T-helper 1 cell treated with Interleukin-12 subunit alpha and Interleukin-12 subunit beta and Interleukin-4 antibody, amounts not matched to agents 30 μg/mL and 1 μg/mL, for 36 hours (primary cell): ENCODE data around the gene RPL22.

Experiments used
- H3K27ac Mint-ChIP-seq: one replicate; pipeline ENCODE4 v1.8.0; 2021; ENCODE audit warnings: mild to moderate bottlenecking, mixed read lengths
- H3K27me3 Mint-ChIP-seq: one replicate; pipeline ENCODE4 v1.8.0; 2021; ENCODE audit warnings: low read depth, mixed read lengths
- H3K36me3 Mint-ChIP-seq: one replicate; pipeline ENCODE4 v1.8.0; 2021; ENCODE audit warnings: low read depth, mixed read lengths
- H3K4me1 Mint-ChIP-seq: one replicate; pipeline ENCODE4 v1.8.0; 2021; ENCODE audit warnings: low read depth, mixed read lengths
- H3K4me3 Mint-ChIP-seq: one replicate; pipeline ENCODE4 v1.8.0; 2021; ENCODE audit warnings: mild to moderate bottlenecking, moderate library complexity, mixed read lengths
- H3K9me3 Mint-ChIP-seq: one replicate; pipeline ENCODE4 v1.8.0; 2021; ENCODE audit warnings: mixed read lengths

RPL22 gene

DNA sequence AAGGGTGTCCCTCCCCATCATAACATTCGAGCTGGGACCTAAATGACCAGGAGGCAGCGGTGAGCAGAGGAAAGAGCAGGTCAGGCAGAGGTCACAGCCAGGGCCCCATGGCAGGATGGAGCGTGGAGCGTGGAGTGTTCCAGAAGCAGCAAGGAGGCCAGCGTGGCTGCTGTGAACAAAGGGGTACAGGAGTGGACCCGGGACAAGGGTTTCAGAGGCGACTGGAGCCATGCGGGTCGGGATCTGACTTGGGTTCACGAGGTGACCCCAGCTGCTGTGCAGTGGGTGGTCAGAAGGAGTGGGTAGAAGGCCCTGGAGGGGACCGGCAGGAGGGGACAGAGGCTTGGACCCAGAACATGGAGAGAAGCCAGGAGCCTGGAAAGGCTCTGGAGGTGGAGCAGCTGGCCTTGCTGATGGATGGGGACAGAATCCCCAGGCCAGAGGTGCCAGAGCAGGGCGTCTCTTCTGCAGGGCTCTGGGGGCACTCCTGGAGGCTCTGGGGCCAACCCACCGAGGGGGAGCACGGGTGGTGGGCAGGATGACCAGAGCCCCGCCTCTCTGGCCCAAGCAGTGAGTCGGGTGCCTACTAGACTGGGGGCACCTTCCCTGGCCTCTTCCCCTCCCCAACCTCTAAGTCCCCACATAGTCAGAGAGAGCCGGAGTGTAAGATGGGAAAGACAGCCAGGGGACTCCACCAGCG is 21.6 kb downstream of the RPL22 start:
- Mint-ChIP-seq H3K4me3 (no peak overlapping the region), H3K36me3 (no peaks in the 10 kb centered on the region), H3K27ac (no peak overlapping the region), H3K9me3 (no peaks in the 10 kb centered on the region), H3K27me3 (peaks cover 47% of the 10 kb centered on the region), H3K4me1 (peaks cover 6% of the 10 kb centered on the region)

DNA sequence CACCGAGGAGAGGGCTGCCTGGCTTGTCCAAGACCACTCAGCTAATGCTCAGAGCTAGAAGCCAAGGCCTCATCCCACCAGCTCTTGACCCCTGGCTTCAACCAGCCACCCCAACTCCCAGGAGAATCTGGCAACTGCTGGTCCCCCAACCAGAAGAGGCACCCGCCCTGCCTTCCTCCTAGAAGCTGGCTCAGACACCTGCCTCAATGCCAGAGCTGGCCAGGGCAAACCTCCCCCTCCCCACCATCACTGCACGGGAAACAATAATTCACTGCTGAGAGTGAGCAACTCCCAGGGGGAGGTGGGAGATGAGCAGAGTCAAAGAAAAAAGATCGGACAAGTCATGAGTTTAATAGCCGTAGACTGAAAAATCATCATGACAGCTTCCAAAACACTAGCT is 22.6 kb downstream of the RPL22 start:
- H3K27ac Mint-ChIP-seq, result no peak overlapping the region
- no peaks in the 10 kb centered on the region for H3K9me3 Mint-ChIP-seq
- H3K27me3 Mint-ChIP-seq, result peaks cover 40% of the 10 kb centered on the region
- H3K4me3 Mint-ChIP-seq, result no peak overlapping the region
- no peaks in the 10 kb centered on the region for H3K36me3 Mint-ChIP-seq
- H3K4me1 Mint-ChIP-seq, result peaks cover 6% of the 10 kb centered on the region

DNA sequence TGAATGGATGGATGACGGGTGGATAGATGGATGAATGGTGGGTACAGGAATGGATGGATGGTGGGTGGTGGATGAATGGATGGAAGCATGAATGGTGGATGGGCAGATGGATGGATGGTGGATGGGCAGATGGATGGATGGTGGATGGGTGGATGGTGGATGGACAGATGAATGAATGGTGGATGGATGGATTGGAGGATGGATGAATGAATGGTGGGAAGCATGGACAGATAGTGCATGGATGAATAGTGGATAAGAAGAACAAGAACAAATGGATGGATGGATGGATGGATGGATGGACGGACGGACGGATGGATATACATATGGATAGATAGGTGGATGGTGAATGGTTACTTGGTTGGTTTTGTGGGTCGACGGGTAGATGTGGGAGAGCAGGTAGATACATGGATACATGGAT is 24.0 kb downstream of the RPL22 start:
- H3K9me3 Mint-ChIP-seq, result no peaks in the 10 kb centered on the region
- no peak overlapping the region for H3K27ac Mint-ChIP-seq
- peaks cover 28% of the 10 kb centered on the region for H3K27me3 Mint-ChIP-seq
- H3K4me1 Mint-ChIP-seq, result no peaks in the 10 kb centered on the region
- no peak overlapping the region for H3K4me3 Mint-ChIP-seq
- no peaks in the 10 kb centered on the region for H3K36me3 Mint-ChIP-seq

DNA sequence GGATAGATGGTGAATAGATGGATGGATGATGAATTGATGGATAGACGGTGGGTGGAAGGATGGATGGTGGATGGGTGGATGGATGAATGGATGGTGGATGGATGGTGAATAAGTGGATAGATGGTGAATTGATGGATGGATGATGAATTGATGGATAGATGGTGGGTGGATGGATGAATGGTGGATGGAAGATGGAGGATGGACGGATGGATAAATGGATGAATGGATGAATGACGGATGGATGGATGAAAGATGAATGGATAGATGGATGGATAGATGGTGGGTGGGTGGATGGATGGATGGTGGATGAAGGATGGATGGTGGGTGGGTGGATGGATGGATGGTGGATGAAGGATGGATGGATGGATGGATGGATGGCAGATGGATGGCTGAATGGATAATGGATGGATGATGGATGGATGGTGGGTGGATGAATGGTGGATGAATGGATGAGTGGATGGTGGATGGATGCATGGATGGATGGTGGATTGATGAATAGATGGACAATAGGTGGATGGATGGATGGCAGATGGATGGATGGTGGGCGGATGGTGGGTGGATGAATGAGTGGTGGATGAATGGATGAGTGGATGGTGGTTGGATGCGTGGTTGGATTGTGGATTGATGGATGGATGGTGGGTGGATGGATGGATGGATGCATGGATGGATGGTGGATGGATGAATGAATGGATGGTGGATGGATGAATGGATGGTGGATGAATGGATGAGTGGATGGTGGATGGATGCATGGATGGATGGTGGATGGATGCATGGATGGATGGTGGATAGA is 24.6 kb downstream of the RPL22 start:
- Mint-ChIP-seq H3K27ac (no peak overlapping the region), H3K36me3 (no peaks in the 10 kb centered on the region), H3K9me3 (no peaks in the 10 kb centered on the region), H3K4me3 (no peak overlapping the region), H3K27me3 (peaks cover 28% of the 10 kb centered on the region), H3K4me1 (no peaks in the 10 kb centered on the region)

DNA sequence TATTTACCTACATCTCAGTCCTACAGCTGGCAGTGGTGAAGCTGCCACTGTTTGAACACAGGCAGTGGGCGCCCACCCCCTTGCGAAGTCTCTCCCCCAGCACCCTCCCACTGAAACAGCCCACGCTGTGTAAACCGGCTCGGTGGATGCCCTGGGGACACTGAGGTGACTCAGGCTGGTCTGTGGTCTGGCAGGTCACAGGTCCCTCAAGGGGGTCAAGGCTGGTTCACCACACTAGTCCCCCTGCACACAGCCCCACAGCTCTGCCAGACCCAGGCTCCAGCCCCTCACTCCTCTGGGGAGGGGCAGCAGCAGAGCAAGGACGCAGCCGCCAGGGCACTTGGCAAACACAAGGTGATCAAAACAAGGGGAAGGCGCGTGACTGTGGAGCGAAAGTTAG is 26.8 kb downstream of the RPL22 start:
- peaks cover 12% of the 10 kb centered on the region for H3K27me3 Mint-ChIP-seq
- H3K4me1 Mint-ChIP-seq, result no peaks in the 10 kb centered on the region
- no peaks in the 10 kb centered on the region for H3K9me3 Mint-ChIP-seq
- no peak overlapping the region for H3K4me3 Mint-ChIP-seq
- no peaks in the 10 kb centered on the region for H3K36me3 Mint-ChIP-seq
- no peak overlapping the region for H3K27ac Mint-ChIP-seq

DNA sequence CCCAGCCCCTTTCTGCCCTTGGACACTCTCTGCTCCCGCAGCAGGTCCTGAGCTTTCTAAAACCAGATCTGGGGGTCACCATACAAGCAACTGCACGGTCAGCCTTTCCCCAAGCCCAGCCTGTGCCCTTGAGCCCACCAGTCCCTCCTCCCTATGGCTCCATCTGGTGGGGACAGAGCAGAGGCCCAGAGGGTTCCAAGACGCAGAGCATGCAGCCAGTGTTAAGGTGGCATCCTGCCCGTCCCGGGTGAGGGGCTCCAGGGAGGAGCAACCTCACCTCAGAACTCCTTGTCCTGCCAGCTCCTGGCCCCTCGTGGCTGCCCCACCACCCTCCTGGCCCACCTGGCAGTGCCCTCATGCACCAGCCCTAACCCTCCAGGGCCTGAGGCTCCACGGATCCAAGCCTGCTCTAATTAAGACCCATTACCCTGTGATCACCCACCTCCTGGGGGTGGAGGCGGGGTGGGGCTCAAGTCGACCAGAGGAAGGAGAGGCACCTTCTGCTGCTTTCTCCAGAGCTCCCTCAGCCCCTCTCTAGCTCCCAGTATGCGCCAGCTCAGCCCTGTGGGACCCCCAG is 27.8 kb downstream of the RPL22 start:
- peaks cover 3% of the 10 kb centered on the region for H3K27me3 Mint-ChIP-seq
- H3K9me3 Mint-ChIP-seq, result no peaks in the 10 kb centered on the region
- H3K4me1 Mint-ChIP-seq, result no peaks in the 10 kb centered on the region
- no peak overlapping the region for H3K27ac Mint-ChIP-seq
- no peak overlapping the region for H3K4me3 Mint-ChIP-seq
- H3K36me3 Mint-ChIP-seq, result no peaks in the 10 kb centered on the region

DNA sequence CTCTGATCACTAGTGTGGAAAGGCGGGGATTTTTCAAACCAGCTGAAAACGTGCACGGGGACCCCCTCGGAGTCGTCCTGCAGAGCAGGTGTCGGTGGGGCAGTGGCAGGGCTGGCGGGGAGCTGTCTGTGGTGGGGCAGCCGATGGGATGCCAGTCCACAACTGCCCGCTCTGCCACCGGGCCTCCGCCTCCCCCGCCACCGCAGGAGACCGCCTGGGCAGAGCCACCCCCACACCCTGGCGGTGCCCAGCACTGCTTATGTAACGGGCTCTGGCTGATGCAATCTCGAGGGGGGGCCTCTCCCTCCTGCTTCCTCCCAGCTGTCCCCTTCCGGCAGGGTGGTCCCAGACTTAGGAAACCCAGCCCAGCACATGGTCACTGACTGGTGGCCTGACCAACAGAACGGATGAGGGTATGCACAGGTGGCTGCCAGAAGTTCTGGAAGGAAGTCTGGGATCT is 28.6 kb downstream of the RPL22 start:
- Mint-ChIP-seq H3K4me3 (no peak overlapping the region), H3K9me3 (no peaks in the 10 kb centered on the region), H3K36me3 (no peaks in the 10 kb centered on the region), H3K4me1 (no peaks in the 10 kb centered on the region), H3K27ac (no peak overlapping the region), H3K27me3 (no peaks in the 10 kb centered on the region)

DNA sequence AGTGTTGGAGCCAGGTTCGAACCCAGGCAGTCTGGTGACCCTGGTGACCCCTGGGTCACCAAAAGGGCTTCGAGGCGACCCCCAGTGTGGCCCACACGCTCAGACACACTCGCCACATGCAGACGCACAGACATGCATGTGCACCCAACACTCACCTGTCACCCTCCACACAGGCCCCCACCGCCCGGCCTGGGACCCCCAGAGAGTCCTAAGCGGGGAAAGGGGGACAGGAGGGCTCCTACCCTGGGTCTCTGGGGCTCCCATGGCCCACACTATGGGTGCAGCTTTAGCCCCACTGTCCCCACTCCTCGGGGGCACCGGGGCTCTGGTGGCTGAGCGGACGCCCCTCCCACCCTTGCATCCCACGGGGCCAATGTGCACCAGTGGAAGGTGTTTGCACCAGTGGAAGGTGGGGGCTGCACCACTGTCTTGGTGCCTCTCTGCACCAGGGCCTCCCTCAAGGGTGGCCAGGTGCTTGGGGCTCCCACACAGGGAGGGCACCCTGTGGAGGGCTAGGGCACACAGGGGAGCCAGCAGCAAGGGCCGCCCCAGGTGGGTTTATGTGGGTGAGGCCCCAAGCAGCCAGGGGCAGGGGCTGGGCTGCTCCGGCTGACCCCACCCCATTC is 29.2 kb downstream of the RPL22 start:
- no peaks in the 10 kb centered on the region for H3K9me3 Mint-ChIP-seq
- no peak overlapping the region for H3K27ac Mint-ChIP-seq
- no peaks in the 10 kb centered on the region for H3K36me3 Mint-ChIP-seq
- no peaks in the 10 kb centered on the region for H3K4me1 Mint-ChIP-seq
- H3K27me3 Mint-ChIP-seq, result no peaks in the 10 kb centered on the region
- H3K4me3 Mint-ChIP-seq, result no peak overlapping the region

DNA sequence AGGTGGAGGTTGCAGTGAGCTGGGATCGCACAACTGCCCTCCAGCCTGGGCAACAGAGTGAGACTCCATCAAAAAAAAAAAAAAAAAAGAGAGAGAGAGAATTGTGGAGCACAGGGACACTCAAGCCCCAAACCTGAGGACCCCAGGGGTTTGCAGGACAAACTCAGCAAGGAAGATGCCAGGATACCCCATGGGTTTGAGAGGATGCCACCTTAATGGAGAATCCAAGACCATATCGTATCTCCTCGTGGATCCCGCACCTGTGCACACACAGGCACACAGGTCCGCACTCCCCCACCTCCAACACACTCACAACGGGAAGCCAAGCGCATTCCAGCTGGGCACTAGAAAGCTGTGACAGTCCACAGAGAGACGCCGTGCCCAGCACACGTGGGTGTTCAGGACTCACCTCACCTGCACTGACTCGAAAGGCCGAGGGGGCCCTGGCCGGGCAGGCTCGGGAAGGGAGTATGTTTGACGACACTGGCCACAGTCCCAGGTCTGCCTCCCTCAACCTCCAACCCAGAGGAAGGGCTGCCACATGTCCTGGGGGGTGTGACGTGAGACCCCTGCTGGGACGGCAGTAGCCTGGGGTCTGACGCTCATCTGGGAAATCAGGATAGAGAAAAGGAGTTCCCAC is 30.3 kb downstream of the RPL22 start:
- no peaks in the 10 kb centered on the region for H3K4me1 Mint-ChIP-seq
- no peak overlapping the region for H3K4me3 Mint-ChIP-seq
- no peak overlapping the region for H3K27ac Mint-ChIP-seq
- no peaks in the 10 kb centered on the region for H3K9me3 Mint-ChIP-seq
- no peaks in the 10 kb centered on the region for H3K27me3 Mint-ChIP-seq
- H3K36me3 Mint-ChIP-seq, result no peaks in the 10 kb centered on the region

DNA sequence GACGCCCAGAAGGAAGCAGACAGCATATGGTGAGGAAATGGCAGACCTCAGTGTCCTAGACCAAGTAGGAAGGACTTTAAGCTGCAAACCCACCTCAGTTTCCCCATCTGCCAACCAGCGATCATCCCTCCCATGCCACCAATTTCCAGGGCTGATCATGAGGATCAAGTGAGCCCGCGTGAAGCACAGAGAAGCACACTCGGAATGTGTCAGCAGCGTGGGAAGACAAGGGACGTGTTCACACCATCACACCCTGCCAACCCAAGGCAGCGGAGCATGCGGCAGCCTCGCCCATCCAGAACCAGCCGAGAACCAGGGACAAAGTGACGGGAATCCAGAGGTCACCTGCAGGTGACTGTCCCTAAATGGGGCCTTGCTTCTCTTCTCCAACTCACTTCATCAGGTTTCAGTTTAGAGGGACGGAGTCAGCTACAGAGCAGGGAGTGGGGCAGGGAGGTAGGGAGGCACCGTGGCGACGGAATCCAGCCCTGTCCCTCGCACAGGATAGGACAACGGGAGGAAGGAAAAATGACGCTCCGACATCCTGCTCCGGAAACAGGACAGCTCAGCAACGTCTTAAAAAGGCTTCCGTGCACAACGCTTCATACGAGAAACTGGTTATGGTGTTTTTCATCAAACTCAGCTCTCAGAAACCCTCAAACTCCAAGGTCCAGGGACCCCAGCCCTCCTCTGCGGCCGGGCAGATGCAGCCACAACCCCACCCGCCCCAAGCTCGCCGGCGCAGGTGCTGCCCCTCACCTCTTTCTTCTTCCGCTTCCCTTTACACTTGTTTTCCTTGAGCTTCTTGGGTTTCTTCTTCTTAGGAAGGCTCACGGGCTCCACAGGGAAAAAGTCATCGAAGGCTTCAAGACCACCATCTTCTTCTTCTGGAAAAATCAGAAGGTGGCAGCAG is 31.7 kb downstream of the RPL22 start:
- Mint-ChIP-seq H3K36me3 (no peaks in the 10 kb centered on the region), H3K27ac (no peak overlapping the region), H3K9me3 (no peaks in the 10 kb centered on the region), H3K27me3 (no peaks in the 10 kb centered on the region), H3K4me3 (no peak overlapping the region), H3K4me1 (no peaks in the 10 kb centered on the region)

DNA sequence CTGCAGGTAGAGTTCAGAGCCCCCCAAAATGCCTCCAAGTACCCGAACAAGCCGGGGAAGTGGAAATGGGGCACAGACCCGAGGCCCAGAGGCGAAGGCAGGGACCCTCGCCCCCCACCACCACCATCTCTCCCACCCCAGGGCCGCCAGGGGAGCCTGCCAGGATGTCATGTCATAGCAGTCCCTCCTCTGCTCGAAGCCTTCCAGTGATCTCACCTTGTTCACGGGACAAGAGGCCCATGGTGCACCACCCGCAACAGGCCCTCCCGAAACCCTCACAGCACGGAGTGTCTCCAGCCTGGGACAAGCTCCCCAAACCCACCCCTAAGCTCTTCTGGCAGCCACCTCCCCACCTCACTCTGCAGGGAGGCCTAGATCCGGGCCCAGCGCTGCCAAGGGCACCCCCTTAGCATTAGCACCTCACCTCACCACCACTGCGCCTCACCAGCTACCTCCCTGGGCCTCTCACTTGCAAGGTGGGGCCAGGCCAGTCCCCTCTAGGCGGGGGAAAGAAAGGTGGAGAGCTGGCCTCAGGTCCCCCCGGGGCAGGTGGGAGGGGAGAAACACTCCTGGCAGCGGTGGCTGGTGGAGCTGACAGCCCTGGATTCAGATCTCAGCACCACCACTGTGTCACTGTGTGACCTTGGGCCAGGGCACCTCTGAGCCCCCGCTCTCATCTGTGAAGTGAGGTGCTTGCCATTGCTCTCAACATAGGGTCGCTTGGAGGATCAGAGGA is 32.6 kb downstream of the RPL22 start:
- Mint-ChIP-seq H3K9me3 (no peaks in the 10 kb centered on the region), H3K27ac (no peak overlapping the region), H3K36me3 (no peaks in the 10 kb centered on the region), H3K4me3 (no peak overlapping the region), H3K27me3 (no peaks in the 10 kb centered on the region), H3K4me1 (no peaks in the 10 kb centered on the region)

DNA sequence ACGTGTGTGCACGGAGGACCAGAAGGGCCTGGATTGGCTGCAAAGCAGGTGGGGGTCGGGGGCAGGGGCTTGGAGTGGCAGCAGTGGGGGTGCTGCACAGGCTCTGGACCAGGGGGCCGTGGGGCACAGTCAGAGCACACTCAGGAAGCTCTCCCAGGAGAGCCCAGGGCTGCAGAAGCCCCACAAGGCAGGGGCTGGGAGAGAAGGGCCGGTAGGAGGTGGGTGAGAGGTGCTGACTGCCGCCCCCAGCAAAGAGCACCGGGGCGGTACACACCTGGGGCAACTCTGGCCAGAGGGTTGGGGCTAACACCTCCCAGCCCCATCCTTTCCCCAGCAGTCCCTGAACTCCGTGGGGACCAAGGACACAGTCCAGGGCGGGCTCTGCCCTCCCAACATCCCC is 33.2 kb downstream of the RPL22 start:
- Mint-ChIP-seq H3K4me1 (no peaks in the 10 kb centered on the region), H3K4me3 (no peak overlapping the region), H3K9me3 (no peaks in the 10 kb centered on the region), H3K27me3 (no peaks in the 10 kb centered on the region), H3K27ac (no peak overlapping the region), H3K36me3 (no peaks in the 10 kb centered on the region)

DNA sequence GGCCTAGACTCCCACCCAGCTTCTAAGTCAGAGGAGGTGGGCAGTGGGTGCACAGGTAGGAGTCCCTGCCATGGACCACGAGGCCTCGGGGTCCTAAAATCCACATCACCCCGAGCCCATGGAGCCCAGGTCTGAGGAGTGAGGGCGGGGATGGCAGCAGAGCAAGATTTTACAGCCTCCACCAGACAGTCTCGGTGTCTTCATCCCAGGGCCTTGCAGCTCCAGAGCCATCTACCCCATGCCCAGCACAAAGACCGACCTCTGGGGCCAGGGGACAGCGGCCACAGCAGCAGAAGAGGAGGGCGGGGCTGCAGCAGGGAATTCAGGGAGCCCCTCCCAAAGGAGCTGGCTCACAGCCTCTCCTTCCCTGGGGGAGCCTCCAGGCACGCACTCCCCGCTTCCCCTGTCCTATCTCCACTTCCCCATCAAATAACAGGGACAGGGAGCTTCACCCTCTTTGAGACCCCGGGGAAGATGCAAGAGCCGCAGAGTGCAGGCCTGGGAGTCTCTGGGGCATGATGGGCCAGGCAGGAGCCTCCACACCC is 33.9 kb downstream of the RPL22 start:
- no peaks in the 10 kb centered on the region for H3K9me3 Mint-ChIP-seq
- H3K27ac Mint-ChIP-seq, result no peak overlapping the region
- H3K27me3 Mint-ChIP-seq, result no peaks in the 10 kb centered on the region
- H3K36me3 Mint-ChIP-seq, result no peaks in the 10 kb centered on the region
- H3K4me3 Mint-ChIP-seq, result no peak overlapping the region
- H3K4me1 Mint-ChIP-seq, result no peaks in the 10 kb centered on the region
